HG03565 (cell line): Measurements from ENCODE around the gene MYORG.

Experiments
- ATAC-seq: cut with Tn5 transposase; IDR thresholded peaks from one replicate; pipeline ENCODE4 v1.9.1; 2021; ENCODE audit warnings: mild to moderate bottlenecking, moderate library complexity; ENCODE audit not compliant: unreplicated experiment

MYORG gene

DNA sequence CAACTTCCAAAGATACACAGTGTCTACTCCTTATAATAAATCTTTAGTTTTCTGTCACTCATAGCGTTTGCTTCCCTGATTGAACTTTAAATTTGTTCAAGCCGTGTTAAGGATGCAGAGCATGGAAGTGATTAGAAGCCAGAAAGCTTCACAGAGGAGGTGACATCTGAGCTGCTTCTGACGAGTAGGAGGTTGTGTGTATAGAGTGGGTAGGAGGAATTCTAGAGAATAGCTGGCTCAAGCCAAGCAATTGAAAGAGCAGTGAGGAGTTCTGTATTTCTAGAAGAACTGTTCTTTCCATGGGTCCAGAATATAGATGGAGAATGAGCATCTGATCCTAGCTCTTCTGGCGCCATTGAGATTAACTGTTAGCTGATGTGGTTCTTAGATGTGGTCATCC, 41.3 kb downstream of the MYORG start:
- no peak for ATAC-seq

DNA sequence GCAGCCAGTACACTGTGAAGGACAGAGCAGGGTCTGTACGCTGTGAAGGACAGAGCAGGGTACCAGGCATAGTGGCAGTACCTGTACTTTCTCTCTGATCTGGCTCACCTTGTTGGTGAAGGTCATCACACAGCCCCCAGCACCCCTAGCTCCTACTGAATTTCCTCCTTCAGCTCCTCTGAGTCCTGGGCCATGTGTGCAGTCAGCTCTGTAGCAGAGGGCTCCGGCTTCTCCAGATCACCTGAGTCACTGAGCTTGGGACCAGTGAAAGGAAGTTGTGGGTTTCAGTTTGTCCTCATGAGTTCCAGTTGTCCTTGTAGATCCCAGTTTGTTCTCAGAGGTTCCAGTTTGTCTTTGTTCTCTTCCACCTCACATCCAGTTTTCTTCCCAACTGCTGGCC, 41.8 kb downstream of the MYORG start:
- no peak for ATAC-seq

DNA sequence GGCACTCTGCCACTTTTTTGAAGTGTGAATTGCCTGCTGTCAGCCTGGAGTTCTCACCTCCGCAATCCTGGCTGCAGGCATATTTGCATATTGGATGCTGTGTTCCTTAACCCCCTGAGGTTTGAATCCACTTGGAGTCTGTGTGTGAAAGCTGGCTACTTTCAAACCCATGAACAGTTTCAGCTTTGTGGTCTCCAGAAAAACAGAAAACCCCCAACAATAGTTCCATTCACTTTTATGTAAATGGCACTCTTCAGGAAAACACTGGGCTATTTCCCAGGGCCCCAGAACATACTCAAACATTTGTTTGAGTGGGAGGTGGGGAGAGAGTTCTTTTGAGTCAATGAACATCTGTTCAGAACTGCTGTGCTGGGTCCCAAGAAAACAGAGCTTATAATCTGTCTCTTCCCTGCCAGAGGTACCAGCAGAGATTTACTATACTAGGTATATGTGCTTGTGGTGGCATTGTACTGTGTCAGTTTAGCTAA, 42.3 kb downstream of the MYORG start:
- ATAC-seq = no peak

DNA sequence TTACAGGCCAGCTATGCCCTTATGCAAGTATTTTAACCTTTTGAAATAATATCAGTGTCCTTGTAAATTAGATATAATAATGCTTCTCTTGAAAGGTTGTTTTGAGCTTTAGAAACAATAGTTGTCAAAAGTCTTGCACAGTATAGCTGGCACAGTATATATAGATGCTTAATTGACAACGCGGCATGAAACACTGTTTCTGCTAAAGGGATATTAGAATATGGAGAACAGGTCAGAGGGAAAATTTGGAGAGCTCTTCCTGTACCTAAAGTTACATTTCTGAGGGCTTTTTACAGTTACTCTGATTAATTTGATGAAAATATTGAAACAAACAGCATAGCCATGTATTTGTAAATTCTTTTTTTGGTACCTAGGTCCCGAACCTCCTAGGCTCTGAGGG, 42.9 kb downstream of the MYORG start:
- ATAC-seq = no peak

DNA sequence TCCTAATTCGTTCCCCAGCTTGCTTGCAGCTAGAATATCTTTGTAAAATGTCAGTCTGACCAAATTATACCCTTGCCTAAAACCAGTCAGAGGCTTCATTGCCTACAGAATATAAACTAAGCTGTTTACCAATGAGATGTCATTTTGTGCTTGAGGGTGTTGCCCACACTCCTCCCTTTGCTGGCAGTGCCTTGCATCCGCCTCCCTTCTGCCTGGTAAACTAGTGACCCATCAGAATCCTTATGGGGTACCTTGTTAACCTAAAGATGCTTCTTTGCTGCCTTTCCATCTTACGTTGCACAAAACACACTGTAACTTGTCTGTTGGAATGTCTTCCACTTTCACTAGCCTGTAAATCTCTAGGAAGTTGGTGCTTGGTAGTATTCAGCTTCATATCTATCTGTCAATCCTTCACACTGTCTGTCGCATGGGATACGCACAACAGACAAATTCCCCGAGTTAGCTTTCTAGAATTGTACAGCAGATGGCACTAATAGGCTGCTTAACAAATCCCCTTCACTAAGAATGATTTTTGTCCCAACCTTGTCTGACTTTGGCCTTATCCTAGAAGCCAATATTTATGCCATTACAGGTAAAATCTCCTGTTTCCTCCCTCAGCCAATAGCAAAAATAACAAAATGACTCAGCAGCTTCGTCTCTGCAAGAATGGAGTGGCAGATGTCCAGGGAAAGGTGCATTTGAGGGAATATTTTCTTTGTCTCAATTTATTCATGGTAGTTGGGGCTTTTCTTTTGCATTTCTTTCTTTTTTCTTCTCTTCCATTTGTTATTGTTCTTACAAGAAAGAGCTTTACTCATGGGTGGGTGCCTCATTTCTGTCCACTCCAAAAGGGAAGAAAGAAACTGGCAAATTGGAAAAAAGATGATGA, 44.4 kb downstream of the MYORG start:
- ATAC-seq = no peak

DNA sequence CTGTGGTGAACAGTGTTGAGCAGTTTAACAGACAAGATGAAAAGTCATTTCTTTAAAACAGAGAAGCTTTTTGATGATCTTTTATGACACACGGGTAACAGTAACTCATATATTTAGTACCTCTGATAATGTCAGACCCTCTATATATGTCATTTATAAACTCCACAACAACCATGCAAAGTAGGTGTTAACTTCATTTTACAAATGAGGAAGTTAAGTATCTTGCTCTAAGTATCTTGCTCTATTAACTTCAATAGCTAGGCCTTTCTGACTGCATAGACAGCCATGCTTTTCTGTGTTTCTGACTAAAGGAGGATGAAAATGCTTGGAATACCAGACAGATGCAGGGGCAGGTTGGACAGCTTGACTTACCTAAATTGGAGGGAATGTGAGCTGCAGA, 45.5 kb downstream of the MYORG start:
- no peak for ATAC-seq

DNA sequence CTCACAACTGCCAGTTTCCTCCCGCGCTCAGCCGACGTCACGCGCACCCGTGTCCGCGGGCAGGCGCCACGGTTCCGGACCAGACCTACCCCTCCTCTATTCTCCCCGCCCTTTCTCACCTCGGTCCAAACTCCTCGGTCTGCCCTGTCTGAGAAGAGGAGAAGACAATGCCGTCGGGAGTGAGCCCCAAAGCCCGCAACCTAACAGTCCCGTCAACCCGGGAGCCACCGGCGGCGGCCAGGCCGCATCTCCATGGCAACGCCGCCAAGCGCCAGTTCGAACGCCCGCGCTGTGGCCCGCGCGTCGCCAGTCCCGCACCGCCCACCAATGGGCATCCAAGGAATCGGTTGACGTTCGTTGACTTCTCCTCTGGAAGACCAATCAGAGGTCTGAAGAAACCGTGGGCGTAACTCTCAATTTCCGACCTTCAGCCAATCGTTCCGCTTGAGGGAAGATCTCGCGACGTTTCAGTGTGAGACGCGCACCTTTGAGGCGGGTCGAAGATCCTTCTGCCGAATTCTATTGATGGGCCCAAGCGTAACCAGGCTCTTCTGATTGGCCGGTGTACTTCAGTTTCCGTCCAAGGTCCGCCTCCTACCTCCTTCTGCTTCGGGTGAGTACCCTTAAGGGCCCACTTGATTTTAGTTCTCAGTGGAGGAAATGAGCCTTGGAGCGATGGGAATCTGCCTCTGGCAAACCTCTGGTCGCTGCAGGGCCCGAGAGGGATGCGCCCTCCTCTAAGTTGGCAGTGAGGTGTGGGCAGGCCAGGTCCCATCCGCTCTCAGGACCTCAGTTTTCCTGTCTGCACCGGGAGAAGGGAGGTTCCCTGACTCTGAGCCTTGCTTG, 47.5 kb downstream of the MYORG start, which contains the start of the genes KIF24 and NUDT2:
KIF24 (minus strand) TSS at position 282 of the 846 bp plus-strand sequence. CDS start 17,922 bp downstream, outside the sequence.
NUDT2 (plus strand) TSS at position 583 of the 846 bp plus-strand sequence. CDS start 9,471 bp downstream, outside the sequence.
- peak; percentile 90 for ATAC-seq

DNA sequence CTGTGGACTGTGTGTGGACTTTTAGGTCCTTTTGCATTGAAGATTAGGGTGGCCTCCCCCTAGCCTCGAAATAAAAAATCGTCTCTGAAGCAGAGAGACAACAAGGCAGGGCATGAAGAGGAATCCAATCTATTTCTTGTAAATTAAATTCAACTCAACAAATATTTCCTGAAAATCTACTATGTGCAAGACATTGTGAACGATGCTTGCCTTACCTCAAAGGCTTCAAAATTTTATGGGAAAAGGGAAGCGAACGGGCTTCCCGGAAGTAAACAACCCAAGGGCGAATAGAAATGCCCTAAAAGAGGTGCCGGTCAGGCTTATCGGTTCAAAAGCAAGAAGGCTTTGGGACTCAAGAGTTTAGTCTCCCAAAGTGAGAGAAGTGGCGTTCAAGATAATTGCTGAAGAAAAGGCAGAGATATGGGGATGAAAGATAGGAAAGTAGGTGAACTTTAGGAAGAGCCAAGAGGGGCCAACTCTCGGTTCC, 48.2 kb downstream of the MYORG start:
- ATAC-seq = no peak

DNA sequence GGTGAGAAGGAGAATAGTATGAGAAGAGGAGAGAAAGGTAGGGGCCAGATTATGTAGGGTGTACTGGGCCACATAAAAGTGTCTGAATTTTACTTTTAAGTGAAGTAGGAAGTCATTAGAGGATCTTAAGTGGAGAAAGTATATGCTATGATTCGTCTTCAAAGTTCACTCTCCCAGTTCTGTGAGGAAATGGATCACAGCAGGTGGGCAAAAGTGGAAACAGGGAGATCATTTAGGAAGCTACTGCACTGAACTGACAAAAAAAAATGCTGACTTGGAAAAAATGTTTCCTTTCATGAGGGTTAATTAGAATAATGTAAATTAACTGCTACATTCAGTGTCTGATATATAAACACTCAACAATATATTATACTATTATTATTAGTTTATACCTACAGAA, 50.0 kb downstream of the MYORG start:
- no peak for ATAC-seq

DNA sequence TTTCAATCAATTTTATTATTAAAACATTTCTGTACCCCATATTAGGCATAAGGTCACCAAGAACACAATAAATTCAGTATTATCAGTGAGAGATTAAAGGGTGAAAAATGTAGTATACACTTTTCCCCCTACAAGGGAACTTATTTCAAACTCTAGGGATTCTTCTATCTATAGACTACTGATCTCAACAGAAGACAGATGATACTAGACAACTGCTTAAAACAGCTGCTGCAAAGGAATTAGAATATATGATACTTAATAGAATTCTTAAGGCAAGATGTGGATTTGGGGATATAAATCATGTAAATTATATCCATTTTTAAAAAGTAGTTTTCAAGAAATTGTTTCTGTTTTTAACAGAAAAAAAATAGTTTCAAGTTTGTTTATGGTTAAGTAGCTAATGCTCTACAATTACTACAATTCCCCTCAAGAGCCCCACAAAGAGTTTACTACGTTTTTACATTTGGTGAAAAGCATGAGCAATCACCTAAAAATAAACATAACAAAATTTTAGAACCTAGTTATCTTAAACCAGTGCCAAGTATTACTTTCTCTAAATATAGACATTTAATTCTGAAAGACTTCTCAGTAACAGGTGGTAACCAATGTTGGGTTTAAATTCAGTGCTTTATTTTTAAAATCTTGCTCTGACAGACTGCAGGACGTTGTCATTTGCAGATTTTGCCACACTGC, 53.7 kb downstream of the MYORG start:
- ATAC-seq = no peak

DNA sequence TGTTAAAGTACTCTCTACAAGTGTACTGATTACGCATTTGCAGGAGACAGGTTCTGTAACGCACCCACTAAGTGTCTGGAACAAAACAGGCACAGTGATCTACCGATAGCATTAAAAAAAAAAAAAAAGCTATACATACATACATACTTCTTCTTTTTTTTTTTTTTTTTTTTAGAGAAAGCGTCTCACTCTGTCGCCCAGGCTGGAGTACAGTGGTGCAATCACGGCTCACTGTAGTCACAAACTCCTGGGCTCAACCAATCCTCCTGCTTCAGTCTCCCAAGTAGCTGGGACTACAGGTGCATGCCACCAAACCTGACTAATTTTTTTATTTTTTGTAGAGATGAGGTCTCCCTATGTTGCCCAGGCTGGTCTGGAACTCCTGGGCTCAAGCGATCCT, 55.2 kb downstream of the MYORG start:
- no peak for ATAC-seq

DNA sequence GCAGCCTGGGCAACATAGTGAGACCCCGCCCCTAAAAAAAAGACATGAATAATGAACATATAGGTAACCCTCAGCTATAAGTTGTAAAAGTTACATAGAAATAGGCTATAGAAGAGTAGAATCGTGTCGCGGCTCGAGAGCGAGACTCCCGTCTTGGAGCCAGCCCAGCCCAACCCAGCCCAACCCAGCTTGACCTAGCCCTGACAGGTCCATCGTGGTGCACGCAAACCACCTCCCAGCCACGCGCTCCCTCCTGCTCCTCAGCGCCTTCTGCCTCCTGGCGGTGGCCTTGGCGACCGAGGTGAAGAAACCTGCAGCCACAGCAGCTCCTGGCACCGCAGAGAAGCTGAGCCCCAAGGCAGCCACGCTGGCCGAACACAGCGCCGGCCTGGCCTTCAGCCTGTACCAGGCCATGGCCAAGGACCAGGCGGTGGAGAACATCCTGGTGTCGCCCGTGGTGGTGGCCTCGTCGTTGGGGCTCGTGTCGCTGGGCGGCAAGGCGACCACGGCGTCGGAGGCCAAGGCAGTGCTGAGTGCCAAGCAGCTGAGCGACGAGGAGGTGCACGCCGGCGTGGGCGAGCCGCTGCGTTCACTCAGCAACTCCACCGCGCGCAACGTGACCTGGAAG, 58.4 kb downstream of the MYORG start:
- ATAC-seq = no peak

DNA sequence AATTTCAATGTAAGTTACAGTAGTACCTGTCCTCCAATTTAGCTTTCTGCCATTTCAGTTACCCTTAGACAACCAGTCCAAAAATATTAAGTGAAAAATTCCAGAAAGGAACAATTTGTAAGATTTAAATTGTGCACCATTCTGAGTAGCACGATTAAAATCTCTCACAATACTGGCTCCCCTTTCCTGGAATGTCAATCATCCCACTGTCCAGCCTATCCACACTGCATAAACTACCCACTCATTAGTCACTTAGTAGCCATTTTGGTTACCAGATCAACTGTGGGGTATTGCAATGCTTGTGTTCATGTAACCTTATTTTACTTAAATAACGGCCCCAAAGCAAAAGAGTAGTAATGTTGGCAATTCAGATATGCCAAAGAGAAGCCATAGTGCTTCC, 59.3 kb downstream of the MYORG start:
- ATAC-seq = no peak
